Stimulated activated CD4-positive, alpha-beta T cell treated with anti-CD3 and anti-CD28 coated beads, Interleukin-4, amount 100 ng/mL, for 1 hour (primary cell): ENCODE measurements around the gene FBXL5.
"Not testable (repeated sequence)": the region's sequence is repeated elsewhere in the genome, so short reads cannot be mapped to it uniquely, and the experiment has no call there.

Experiments
- DNase-seq: peaks from one replicate; pipeline ENCODE4 v3.0.0-alpha.2; 2020

The FBXL5 gene

GRCh38 chr4:15649914-15650545 is 5.1 kb downstream of the FBXL5 start:
- peak; percentile 16 for DNase-seq

GRCh38 chr4:15648600-15648999 is 6.6 kb downstream of the FBXL5 start:
- DNase-seq: no peak

- DNase-seq: no peak
Measured at GRCh38 chr4:15638418-15638817, 16.7 kb downstream of the FBXL5 start.

- no peak for DNase-seq
Measured at GRCh38 chr4:15636818-15637217, 18.3 kb downstream of the FBXL5 start.

- not testable (repeated sequence) for DNase-seq
Measured at GRCh38 chr4:15617407-15617806, 37.8 kb downstream of the FBXL5 start.

- not testable (repeated sequence) for DNase-seq
Measured at GRCh38 chr4:15614891-15615290, 40.3 kb downstream of the FBXL5 start.

GRCh38 chr4:15612136-15612535 is 43.0 kb downstream of the FBXL5 start:
- DNase-seq: no peak

- no peak for DNase-seq
Measured at GRCh38 chr4:15610855-15611254, 44.3 kb downstream of the FBXL5 start.

- DNase-seq: no peak
Measured at GRCh38 chr4:15605537-15605936, 49.6 kb downstream of the FBXL5 start.

GRCh38 chr4:15601862-15602261 is 53.3 kb downstream of the FBXL5 start:
- DNase-seq: no peak

GRCh38 chr4:15600176-15600575 is 55.0 kb downstream of the FBXL5 start:
- no peak for DNase-seq

- no peak for DNase-seq
Measured at GRCh38 chr4:15598644-15599043, 56.5 kb downstream of the FBXL5 start.

GRCh38 chr4:15592799-15593198 is 62.4 kb downstream of the FBXL5 start:
- DNase-seq: no peak

- no peak for DNase-seq
Measured at GRCh38 chr4:15587649-15588048, 67.5 kb downstream of the FBXL5 start.

GRCh38 chr4:15586066-15586465 is 69.1 kb downstream of the FBXL5 start:
- no peak for DNase-seq

- no peak for DNase-seq
Measured at GRCh38 chr4:15585331-15585730, 69.8 kb downstream of the FBXL5 start.

GRCh38 chr4:15584785-15585184 is 70.4 kb downstream of the FBXL5 start:
- no peak for DNase-seq

GRCh38 chr4:15577508-15577907 is 77.6 kb downstream of the FBXL5 start:
- DNase-seq: no peak

- DNase-seq: no peak
Measured at GRCh38 chr4:15575966-15576365, 79.2 kb downstream of the FBXL5 start.

GRCh38 chr4:15569746-15570145 is 85.4 kb downstream of the FBXL5 start:
- no peak for DNase-seq

- DNase-seq: no peak
Measured at GRCh38 chr4:15568821-15569220, 86.3 kb downstream of the FBXL5 start.

- no peak for DNase-seq
Measured at GRCh38 chr4:15563871-15564270, 91.3 kb downstream of the FBXL5 start.

- no peak for DNase-seq
Measured at GRCh38 chr4:15562623-15563022, 92.5 kb downstream of the FBXL5 start.

GRCh38 chr4:15562114-15562513 is 93.0 kb downstream of the FBXL5 start:
- no peak for DNase-seq

- no peak for DNase-seq
Measured at GRCh38 chr4:15558561-15558960, 96.6 kb downstream of the FBXL5 start.
